COR-L47 (cell line): ENCODE data around the gene SSH3.
A peak's percentile ranks its signal among the peaks of the same experiment; 100 is the strongest.

Experiments
- DNase-seq: peaks from one replicate; lab custom pipeline; 2025; lab: John Stamatoyannopoulos, UW

Gene SSH3

DNA sequence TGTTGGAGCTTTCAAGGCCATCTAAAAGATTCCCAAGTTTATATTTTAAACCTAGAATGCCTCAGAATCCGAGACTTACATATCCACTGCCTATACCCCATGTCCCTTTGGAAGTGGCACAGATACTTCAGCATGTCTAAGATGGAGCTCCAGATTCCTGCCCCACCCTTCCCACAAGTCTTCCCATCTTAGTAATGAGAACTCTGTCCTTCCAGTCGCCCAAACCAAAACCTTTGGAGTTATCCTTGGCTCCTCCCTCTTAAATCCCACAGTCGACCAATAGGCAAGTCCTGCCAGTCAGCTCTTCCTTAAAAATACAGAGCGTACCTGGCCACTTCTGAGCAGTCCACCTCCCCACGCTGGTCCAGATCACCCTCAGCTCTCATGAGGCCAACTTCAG lies 45.7 kb downstream of the SSH3 start:
- no peak for DNase-seq

DNA sequence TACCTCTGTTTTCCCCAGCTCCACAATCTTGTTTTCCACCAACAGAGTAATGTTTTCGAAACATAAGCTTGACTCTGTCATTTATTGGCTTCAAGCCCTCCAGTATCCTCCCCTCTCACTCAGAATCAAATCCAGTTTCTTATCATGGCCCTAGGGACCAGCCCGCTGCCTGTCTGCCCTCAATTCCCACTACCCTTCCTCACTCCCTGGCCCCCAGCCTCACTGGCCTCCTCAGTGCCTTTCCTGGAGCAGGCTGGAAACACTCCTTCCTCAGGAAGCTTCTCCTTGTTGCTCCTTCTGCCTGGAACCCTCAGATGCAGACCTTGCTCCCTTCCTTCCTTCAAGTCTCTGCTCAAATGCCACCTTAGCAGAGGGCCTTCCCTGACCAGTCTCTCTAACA lies 46.1 kb downstream of the SSH3 start:
- DNase-seq, result no peak

DNA sequence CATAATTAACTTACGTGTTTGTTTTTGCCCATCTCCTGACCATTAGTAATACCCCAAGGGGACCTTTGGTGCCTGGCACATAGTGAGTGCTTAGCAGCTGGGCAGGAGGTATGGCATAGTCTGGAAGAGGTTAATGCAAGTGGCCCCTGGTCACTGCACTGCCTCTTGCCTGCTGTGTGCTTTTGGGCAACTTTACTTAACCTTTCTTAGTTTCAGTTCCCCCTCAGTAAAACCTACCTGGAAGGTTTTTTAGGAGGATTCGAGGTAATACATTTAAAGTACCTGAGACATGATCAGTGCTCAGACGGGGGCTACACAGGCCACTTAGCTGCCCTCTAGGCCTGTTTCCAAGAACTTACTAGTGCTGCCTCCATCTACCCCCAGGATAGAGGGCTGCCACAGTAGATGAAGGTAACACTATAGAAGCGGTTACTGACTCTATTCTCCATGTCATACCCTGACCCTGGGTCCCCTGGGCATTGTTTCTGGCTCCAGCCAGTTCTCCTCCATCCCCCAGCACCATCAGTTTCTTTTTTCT lies 46.7 kb downstream of the SSH3 start:
- no peak for DNase-seq

DNA sequence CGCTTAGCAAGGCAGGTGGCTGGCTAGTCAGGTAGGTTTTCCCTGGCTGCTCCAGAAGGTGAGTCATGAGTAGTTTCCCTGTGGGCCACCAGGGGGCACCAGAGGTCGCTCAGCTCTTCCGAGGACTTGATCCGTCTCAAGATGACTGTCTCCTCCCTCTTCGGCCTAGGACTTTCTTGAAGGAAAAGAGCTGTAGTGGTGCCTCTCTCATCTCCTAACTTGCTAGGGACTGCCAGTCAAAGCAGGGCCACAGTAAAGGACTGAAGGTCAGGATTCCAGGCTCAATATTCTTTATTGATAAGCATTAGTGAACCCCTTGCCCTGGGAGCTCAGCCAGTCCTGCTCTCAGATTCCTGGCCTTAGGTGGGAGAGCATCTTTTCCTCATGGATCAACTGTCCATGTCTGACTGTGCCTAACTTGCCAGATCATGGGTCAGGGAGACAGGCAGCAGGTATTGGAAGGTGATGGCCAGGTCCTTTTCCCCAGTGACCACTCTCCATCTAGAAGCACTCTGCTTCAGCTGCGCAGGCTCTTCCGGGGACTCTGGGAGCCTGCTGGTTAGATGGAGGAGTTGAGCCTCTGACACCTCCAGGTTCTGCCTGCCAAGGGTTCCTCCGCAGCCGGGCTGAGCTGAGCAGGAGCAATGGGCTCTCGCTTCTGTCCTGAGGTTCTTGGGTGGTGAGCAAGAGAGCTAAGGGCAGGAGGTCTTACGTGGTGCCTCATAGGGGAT lies 48.1 kb downstream of the SSH3 start:
- peak; percentile 43 for DNase-seq

DNA sequence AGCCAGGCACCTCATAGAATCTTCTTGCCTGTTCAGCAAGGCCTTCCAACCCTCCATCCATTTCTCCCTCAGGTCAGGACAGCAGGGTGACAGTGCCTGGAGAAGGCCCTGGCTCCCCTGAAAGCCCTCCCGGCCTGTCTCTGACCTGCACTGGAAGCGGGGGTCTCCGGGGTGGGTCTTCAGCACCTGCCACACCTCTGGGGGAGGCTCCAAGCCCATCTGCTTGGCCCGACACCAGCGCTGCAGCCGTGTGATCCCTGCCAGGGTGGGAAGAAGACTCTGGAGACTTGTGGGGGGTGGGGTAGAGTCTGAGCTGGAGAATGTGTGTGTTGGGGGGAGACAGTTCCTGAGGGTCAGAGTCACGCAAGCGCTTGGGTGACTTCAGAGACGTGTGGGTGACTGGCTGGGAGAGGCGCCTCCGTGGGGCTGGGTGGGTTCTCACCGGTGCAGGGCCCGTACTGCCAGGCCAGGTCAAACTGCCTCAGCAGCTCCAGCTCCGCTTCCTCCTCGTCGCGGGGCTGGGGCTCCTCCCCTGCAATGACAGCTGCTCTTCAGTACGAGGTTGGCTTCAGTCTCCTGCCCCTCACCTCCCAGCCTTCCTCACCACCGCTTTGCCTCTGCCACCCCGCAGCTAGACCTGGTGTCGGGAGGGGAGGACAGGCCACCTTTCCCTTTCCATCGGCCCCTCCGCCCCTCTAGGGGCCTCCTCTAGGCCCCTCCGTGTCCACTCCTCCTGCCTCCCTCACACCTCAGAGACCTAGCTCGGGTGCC lies 49.4 kb downstream of the SSH3 start:
- no peak for DNase-seq

DNA sequence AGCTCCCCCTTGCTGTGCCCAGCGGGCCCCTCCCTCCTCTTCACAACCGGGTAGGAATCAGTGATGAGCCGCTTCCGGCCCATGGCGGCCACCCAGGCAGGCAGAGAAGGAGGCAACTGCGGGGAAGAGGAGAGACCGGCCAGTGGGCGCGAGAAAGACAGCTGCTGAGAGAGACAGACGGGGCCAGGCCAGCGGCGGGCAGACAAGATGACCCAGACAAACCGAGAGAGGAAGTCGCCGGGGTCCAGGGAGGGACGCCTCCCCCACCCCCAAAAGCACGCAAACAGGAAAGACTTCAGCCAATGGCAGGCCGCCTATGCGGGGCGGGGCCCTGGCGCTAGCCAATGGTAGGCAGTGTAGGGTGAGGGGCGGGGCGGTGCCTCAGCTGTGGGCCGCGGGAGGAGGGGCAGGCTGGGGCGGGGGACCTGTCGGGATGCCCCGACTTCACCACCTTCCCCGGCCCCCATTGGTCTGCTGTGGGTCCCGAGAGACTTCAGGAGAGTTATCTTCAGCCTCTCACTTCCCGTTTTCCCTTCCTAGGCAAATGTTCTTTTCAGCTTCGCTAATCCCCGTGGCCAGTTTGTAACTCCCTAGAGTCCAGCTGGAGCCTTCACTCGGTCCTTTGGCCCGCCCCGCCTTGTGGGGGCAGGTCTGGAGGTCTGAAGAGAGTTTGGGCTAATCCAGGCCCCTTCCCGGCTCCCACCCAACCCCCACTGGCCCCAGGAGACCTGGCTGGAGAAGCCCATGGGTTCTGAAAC lies 50.2 kb downstream of the SSH3 start, which contains the start of gene POLD4:
TSS of gene POLD4 (minus strand) at position 230 of the 758 bp plus-strand sequence. CDS start at position 83, 147 bp downstream.
- peak; percentile 87 for DNase-seq

DNA sequence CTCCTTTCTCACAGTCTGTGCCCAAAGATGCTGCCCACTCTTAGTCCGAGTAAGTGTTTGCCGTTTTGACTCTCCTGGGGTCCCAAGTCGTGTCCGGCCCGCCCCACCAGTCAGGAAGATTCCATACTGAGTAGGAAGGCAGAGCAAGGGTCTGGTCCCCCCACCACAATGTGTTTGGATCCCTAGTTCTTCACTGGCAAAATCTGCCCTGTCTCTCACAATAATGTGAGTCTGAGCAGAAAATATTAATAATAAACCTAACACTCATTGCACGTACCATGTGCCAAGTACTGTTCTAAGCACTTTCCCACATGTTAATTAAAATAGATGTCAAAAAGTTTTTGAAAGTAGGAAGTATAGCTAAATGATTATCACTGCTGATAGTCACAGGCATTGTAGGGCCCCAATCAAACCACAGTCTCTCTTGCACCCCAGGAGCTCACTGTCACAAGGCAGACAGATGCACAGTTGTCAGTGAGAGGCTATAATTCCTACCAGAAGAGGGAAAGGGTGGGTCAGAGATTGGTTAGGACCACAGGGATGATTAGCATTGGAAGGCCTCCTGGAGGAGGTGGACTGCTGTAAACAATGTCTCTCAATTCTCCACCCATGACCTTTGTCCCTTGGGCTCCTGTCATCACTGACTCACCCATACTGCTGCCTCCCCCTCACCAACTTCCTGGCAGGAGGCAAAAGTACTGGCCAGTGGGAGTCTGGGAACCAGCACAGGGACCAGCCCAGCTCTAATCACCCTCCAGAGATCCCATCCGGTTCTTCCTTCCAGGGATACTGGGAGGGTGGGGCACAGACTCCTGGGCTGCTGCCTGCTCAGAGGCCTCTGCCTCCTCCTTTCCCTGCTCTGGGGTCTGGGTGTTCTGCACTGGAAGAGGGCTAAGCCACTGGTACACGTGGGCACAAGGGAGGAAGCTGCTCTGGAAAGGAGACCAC lies 51.0 kb downstream of the SSH3 start:
- no peak for DNase-seq

DNA sequence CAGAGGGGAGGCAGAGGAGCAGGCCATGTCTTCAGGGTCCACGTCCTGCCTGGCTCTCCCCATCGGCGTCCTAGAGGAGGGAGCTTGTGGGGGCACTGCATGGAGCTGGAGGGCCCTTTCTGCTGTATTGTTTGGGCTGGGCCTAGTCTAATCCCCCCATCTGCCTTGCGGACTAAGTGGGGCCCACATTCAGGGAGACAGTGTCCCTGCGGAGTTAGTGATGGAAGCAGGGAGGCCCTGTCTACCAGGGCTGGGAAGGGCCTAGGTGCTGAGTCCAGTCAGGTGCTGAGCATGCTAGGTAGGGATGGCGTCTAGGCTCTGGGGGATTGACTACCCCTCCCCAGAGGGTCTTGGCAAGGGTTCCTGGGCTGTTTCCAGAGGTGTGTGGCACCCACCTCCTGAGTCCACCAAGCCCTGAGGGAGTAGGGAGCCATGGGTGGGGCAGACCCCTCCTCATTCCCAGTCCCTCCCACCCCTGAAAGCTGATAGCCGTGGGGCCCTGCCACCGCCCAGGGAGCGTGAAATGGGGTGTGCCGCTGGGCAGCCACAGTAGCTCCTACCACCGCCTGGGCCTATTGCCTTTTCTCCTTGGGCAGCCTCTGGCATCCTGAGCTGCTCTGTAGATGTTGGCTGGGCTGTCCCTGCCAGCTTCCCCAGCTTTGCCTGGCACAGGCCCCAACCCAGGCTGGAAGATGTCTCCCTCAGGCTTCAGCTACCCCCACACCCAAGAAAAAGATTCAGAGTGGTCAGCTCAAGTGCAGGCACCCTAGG lies 51.9 kb downstream of the SSH3 start:
- DNase-seq, result no peak

DNA sequence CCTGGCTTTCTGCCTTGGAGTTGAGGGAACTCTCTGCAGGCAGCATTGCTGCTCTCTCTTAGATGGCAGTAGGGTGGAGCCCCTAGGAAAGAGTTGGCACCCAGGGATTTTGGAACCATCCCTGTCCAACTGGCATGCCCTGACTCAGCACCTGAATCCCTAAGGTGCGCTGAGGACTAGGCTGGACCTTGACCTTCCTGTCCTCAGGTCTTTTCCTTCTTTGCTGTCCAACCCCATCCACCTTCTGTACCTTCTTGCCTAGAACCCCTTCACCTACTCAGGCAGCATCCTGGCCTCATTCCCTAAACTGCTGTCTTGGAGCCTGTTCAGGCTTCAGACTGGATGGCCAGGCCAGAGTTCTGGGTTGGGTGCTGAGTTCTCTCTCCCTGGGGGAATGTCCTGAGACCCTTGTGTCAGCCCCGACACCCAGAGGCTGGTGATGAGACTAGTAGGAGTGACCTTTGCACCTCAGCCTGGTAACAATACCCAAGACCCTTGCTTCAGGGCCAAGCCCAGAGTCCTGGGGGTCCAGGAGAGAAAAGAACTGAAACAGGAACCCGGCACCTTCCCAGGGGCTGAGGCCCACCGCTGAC lies 52.6 kb downstream of the SSH3 start:
- no peak for DNase-seq

DNA sequence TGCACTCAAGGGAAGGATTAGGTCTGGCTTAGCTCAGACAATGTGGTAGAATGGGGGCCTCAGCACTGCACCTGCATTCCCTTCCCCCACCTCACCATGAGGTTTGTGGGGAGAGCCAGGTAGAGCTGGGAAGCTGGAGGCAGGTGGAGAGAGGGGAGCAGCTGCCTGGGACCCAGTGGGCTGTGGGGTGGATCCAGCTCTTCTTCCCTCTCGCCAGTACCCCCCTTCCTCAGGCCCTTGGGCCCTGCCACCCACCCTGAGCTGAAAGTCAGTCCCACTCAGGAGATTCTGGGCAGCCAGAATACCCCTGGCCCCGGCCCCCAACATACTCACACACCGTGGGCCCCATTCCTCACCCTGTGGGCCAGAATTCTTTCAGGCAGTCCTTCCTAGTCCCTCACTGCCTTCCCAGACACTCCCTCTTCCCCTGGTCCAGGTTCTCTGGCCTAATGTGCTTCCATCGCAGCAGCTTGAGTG lies 53.1 kb downstream of the SSH3 start:
- no peak for DNase-seq

DNA sequence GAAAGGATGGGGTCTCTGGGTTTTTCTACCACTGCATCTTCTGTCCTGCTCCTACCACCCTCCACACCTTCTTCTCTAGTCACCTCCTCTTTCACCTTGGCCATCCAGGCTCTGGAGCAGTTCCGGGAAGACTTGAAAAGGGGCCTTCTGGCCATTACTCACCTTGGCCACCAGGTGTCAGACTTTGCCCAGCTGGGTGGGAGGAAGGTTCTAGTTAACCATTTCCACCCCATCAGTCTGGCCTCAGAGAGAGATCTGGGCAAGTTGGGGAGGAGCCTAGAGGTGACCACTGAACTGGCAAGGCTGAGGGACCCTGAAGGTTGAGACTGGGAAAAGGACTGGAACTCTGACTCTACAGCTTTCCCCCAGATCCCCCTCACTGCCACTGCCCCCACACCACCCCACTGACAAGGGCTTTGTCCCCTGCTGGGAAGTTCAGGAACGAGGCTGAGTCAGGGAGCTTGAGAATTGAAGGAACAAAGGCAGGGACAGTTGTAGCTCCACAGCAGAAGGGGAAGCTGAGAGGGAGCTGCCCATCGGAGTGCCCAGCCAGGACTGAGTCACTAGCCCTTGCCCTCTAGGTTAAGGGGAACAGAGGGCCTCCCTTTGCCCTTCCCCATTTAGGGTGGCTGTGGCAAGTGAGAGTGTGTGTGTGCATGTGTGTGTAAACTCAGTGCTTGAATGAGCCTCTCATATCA lies 53.7 kb downstream of the SSH3 start:
- peak; percentile 31 for DNase-seq

DNA sequence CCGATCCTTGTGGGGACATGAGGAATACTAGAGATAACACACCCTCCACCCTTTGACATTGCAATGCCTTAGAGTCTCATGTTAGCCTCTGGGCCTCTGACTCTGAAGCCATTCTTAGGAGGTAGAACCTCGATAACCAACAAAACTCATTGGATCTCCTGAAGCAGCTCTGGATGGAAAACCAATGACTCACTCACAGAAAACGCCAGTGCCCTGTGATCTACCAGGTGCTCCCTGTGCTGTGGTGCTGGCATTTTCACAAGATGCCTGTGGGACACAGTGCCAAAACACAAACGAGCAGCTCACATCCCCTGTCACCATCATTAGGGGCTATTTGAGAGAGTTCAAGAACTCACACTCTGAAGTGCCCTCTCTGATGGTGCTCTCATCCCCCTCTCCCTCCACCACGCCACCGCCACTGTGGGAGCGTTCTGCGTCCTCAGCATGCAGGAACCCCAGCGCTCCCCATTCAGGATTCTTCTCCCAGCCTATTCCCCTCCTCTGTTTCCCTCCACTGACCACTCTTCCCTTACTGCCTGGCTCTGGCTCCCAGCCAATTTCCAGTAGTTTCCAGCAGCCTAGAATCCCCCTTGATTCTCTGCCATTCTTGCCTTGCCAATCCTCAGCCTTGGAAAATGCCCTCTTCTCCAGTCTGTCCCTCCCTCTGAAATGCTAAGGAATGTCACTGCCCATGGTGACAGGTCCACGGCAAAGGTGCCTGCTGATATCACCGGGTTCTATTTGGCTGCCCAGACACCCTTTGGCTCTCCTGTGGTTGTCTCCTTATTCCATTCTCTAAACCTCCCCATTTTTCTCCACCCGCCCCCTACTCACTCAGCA lies 54.7 kb downstream of the SSH3 start:
- no peak for DNase-seq
